CD14-positive monocyte (primary cell): ENCODE results near the gene PRSS22. TPM values are rescaled to one million over a fixed set of nuclear protein-coding genes. Genes with fewer than 3 reads are reported as not detected.

Experiments used
- DNase-seq, 3 donors: peaks; one replicate each; pipeline ENCODE4 v3.0.0-alpha.2; 2011 to 2022
- H2AFZ ChIP-seq: 2 replicates; pipeline ENCODE4 v1.6.0; 2012; ENCODE audit warnings: mild to moderate bottlenecking, low read depth, low read length, inconsistent platforms; ENCODE audit not compliant: insufficient read depth, poor library complexity, severe bottlenecking
- H3K27ac ChIP-seq, 2 donors: 1 replicate in 1 of 2; 2 replicates in 1 of 2; pipeline ENCODE4 v1.5.1; 2012 to 2013; ENCODE audit warnings: low read length in 2 of 2, control low read depth in 1 of 2, inconsistent platforms in 1 of 2, low read depth in 1 of 2, mild to moderate bottlenecking in 1 of 2
- H3K27me3 ChIP-seq, 2 donors: one replicate each; pipeline versions ENCODE4 v1.6.0 to v1.6.1; 2011 to 2013; ENCODE audit warnings: low read length in 2 of 2; ENCODE audit not compliant: control insufficient read depth in 2 of 2, insufficient read depth in 2 of 2
- H3K36me3 ChIP-seq, 2 donors: replicated peaks in 1 of 2; 1 replicate in 1 of 2; 2 replicates in 1 of 2; pipeline versions ENCODE4 v1.5.1 to v1.6.1; 2012 to 2013; ENCODE audit warnings: low read length in 2 of 2, control low read depth in 1 of 2, inconsistent platforms in 1 of 2, mild to moderate bottlenecking in 1 of 2; ENCODE audit not compliant: insufficient read depth in 2 of 2, control insufficient read depth in 1 of 2
- H3K4me1 ChIP-seq, 2 donors: 1 replicate in 1 of 2; 2 replicates in 1 of 2; pipeline versions ENCODE4 v1.5.1 to v1.6.1; 2012 to 2013; ENCODE audit warnings: low read length in 2 of 2, control low read depth in 1 of 2, inconsistent platforms in 1 of 2, mild to moderate bottlenecking in 1 of 2, moderate library complexity in 1 of 2; ENCODE audit not compliant: insufficient read depth in 2 of 2, control insufficient read depth in 1 of 2
- H3K4me2 ChIP-seq: replicated peaks from 2 replicates; pipeline ENCODE3; 2012; ENCODE audit warnings: low read length, moderate library complexity, mild to moderate bottlenecking; ENCODE audit not compliant: poor library complexity, severe bottlenecking; ENCODE audit errors: extremely low read depth
- H3K4me3 ChIP-seq, 3 experiments: fragments of 200-600 bp in 1 of 3; sonication (generic) in 1 of 3; replicated peaks in 1 of 3; 1 replicate in 2 of 3; 2 replicates in 1 of 3; pipeline ENCODE4 v1.5.1; 2011 to 2013; ENCODE audit warnings: low read length in 3 of 3, mild to moderate bottlenecking in 3 of 3, control low read depth in 2 of 3, low read depth in 2 of 3, inconsistent platforms in 1 of 3, moderate library complexity in 1 of 3
- H3K79me2 ChIP-seq: 2 replicates; pipeline ENCODE4 v1.6.0; 2012; ENCODE audit warnings: mild to moderate bottlenecking, control low read depth, inconsistent platforms, low read length, moderate library complexity; ENCODE audit not compliant: insufficient read depth
- H3K9ac ChIP-seq: 2 replicates; pipeline ENCODE4 v1.6.0; 2017; ENCODE audit warnings: low read length, mild to moderate bottlenecking; ENCODE audit not compliant: insufficient read depth, poor library complexity, severe bottlenecking
- H3K9me3 ChIP-seq, 2 donors: replicated peaks in 1 of 2; 1 replicate in 1 of 2; 2 replicates in 1 of 2; pipeline versions ENCODE4 v1.5.1 to v1.6.1; 2012 to 2013; ENCODE audit warnings: low read length in 2 of 2, control low read depth in 1 of 2; ENCODE audit not compliant: control insufficient read depth in 1 of 2, insufficient read depth in 1 of 2
- H4K20me1 ChIP-seq: 2 replicates; pipeline ENCODE4 v1.6.0; 2012; ENCODE audit warnings: mild to moderate bottlenecking, low read length, control low read depth, moderate library complexity; ENCODE audit not compliant: insufficient read depth
- H3K27ac Mint-ChIP-seq, 7 donors: one replicate each; pipeline ENCODE4 v1.8.0; 2020; ENCODE audit warnings: mild to moderate bottlenecking in 7 of 7, mixed read lengths in 7 of 7, moderate library complexity in 6 of 7, inconsistent platforms in 2 of 7
- H3K27me3 Mint-ChIP-seq, 3 donors: one replicate each; pipeline ENCODE4 v1.8.0; 2021 to 2022; ENCODE audit warnings: low read depth in 3 of 3, mild to moderate bottlenecking in 3 of 3, mixed read lengths in 3 of 3, moderate library complexity in 3 of 3, inconsistent platforms in 1 of 3
- H3K36me3 Mint-ChIP-seq, 2 donors: one replicate each; pipeline ENCODE4 v1.8.0; 2020; ENCODE audit warnings: mixed read lengths in 2 of 2, inconsistent platforms in 1 of 2, mild to moderate bottlenecking in 1 of 2
- H3K4me1 Mint-ChIP-seq: one replicate; pipeline ENCODE4 v1.8.0; 2020; ENCODE audit warnings: mild to moderate bottlenecking, mixed read lengths
- H3K4me3 Mint-ChIP-seq, 2 donors: one replicate each; pipeline ENCODE4 v1.8.0; 2020; ENCODE audit warnings: mild to moderate bottlenecking in 2 of 2, mixed read lengths in 2 of 2, moderate library complexity in 1 of 2
- H3K9me3 Mint-ChIP-seq, 7 donors: one replicate each; pipeline ENCODE4 v1.8.0; 2020 to 2022; ENCODE audit warnings: mixed read lengths in 7 of 7, mild to moderate bottlenecking in 6 of 7, moderate library complexity in 6 of 7, inconsistent platforms in 2 of 7
- CTCF ChIP-seq: fragments of 200-600 bp; IDR thresholded peaks from one replicate; pipeline ENCODE4 v1.8.0; 2022; ENCODE audit warnings: antibody characterized with exemption, mild to moderate bottlenecking
- WGBS: methylation state at CpG from one replicate; pipeline ENCODE4 v1.1.5; 2013; ENCODE audit warnings: missing lambda C conversion rate; ENCODE audit not compliant: insufficient coverage; 5-methylcytosine and 5-hydroxymethylcytosine counted together
- intact Hi-C, 2 donors: fragments of 100-400 bp; cut with micrococcal nuclease; formaldehyde crosslinking; loops; one replicate each; pipeline versions ENCODE4 v1.15.0 to v1.15.1; 2023
- polyA plus RNA-seq, 3 donors: library from polyadenylated mRNA; depleted of rRNA in 1 of 3; unstranded in 2 of 3; stranded (reverse) in 1 of 3; fragments of 300-500 nt in 2 of 3; fragments of >200 nt in 1 of 3; fragmentation: Illumina TruSeq in 2 of 3; gene quantifications; 1 replicate in 2 of 3; 2 replicates in 1 of 3; pipeline ENCODE4 v1.2.3, GENCODE V29; 2012 to 2021

Gene PRSS22
- polyA plus RNA-seq, 3 donors = not detected

- Histone ChIP-seq H3K36me3 (no peaks in the 10 kb centered on the region), H2AFZ (no peak overlapping the region), H3K27ac (no peak overlapping the region), H3K4me2 (no peak overlapping the region), H3K79me2 (no peaks in the 10 kb centered on the region), H3K9me3 (peaks cover 0 to 4% of the 10 kb centered on the region in 2 donors), H3K9ac (no peak overlapping the region), H3K4me3 (no peak overlapping the region), H3K27me3 (no peaks in the 10 kb centered on the region), H3K4me1 (peaks cover 14 to 18% of the 10 kb centered on the region in 2 donors), H4K20me1 (no peaks in the 10 kb centered on the region)
- H3K4me3 Mint-ChIP-seq = no peak overlapping the region
- WGBS = 89% methylated on average over 7 of the region's 17 CpGs
- no peak overlapping the region for H3K27ac Mint-ChIP-seq
- no peak for TF ChIP-seq CTCF
- peaks cover 12% of the 10 kb centered on the region for H3K4me1 Mint-ChIP-seq
- H3K36me3 Mint-ChIP-seq = no peaks in the 10 kb centered on the region
- DNase-seq = no peak
- peaks cover 2 to 4% (median 4%) of the 10 kb centered on the region in 3 donors for H3K27me3 Mint-ChIP-seq
- intact Hi-C loops = no loop called here
- H3K9me3 Mint-ChIP-seq = peaks cover 1 to 11% (median 6%) of the 10 kb centered on the region in 7 donors
Measured at GRCh38 chr16:2828876-2829430, 29.0 kb downstream of the PRSS22 start.

- no peak for TF ChIP-seq CTCF
- peaks cover 2 to 4% (median 3%) of the 10 kb centered on the region in 3 donors for H3K27me3 Mint-ChIP-seq
Measured at GRCh38 chr16:2828521-2828840, 29.5 kb downstream of the PRSS22 start.

More at GRCh38 chr16:2828521-2828840, 29.5 kb downstream of the PRSS22 start:
- intact Hi-C loops = no loop called here
- H3K27me3 ChIP-seq = no peaks in the 10 kb centered on the region
- DNase-seq = no peak
- WGBS = 80% methylated on average over 8 of the region's 8 CpGs
- no peak overlapping the region for H3K9ac ChIP-seq
- H3K4me2 ChIP-seq = no peak overlapping the region
- no peak overlapping the region for H3K4me3 ChIP-seq
- peaks cover 14 to 18% of the 10 kb centered on the region in 2 donors for H3K4me1 ChIP-seq
- H3K27ac Mint-ChIP-seq = no peak overlapping the region
- H3K79me2 ChIP-seq = no peaks in the 10 kb centered on the region
- no peaks in the 10 kb centered on the region for H3K36me3 ChIP-seq
- no peak overlapping the region for H3K4me3 Mint-ChIP-seq
- H3K36me3 Mint-ChIP-seq = no peaks in the 10 kb centered on the region
- no peaks in the 10 kb centered on the region for H4K20me1 ChIP-seq
- peaks cover 9% of the 10 kb centered on the region for H3K4me1 Mint-ChIP-seq
- H2AFZ ChIP-seq = no peak overlapping the region
- no peak overlapping the region for H3K27ac ChIP-seq
- H3K9me3 ChIP-seq = peaks cover 0 to 4% of the 10 kb centered on the region in 2 donors
- peaks cover 1 to 11% (median 6%) of the 10 kb centered on the region in 7 donors for H3K9me3 Mint-ChIP-seq
